Activated CD8-positive, alpha-beta T cell treated with anti-CD3 and anti-CD28 coated beads for 36 hours (primary cell): ENCODE measurements around the gene SLC27A2. TPM values are rescaled to one million over a fixed set of nuclear protein-coding genes. Genes with fewer than 3 reads are reported as not detected.

Source experiments
- ATAC-seq: fragments of 200-7000 bp; cut with Tn5 transposase; one replicate; pipeline ENCODE4 v1.10.0; 2021; ENCODE audit warnings: mild to moderate bottlenecking, moderate library complexity
- CTCF ChIA-PET: fragments of 350-600 bp; sonication (Branson Sonifier 250); formaldehyde crosslinking; loops from one replicate; lab custom pipeline; 2021; ENCODE audit warnings: antibody characterized with exemption; lab: Charles Lee
- POLR2A ChIA-PET: fragments of 350-600 bp; sonication (Branson Sonifier 250); formaldehyde crosslinking; loops from one replicate; lab custom pipeline; 2021; ENCODE audit warnings: antibody characterized with exemption; lab: Charles Lee
- DNase-seq: peaks from one replicate; pipeline ENCODE4 v3.0.0-alpha.2; 2020
- H3K27ac Mint-ChIP-seq: one replicate; pipeline ENCODE4 v1.8.0; 2021; ENCODE audit warnings: mild to moderate bottlenecking, mixed read lengths
- H3K27me3 Mint-ChIP-seq: one replicate; pipeline ENCODE4 v1.8.0; 2021; ENCODE audit warnings: mixed read lengths
- H3K36me3 Mint-ChIP-seq: one replicate; pipeline ENCODE4 v1.8.0; 2021; ENCODE audit warnings: low read depth, mixed read lengths
- H3K4me1 Mint-ChIP-seq: one replicate; pipeline ENCODE4 v1.8.0; 2021; ENCODE audit warnings: low read depth, mixed read lengths
- H3K4me3 Mint-ChIP-seq: one replicate; pipeline ENCODE4 v1.8.0; 2021; ENCODE audit warnings: mild to moderate bottlenecking, moderate library complexity, mixed read lengths
- H3K9me3 Mint-ChIP-seq: one replicate; pipeline ENCODE4 v1.8.0; 2021; ENCODE audit warnings: mixed read lengths
- CTCF ChIP-seq: fragments of 200-600 bp; IDR thresholded peaks from one replicate; pipeline ENCODE4 v1.8.0; 2022; ENCODE audit warnings: antibody characterized with exemption, mild to moderate bottlenecking
- intact Hi-C: fragments of 100-400 bp; cut with micrococcal nuclease; formaldehyde crosslinking; loops from one replicate; pipeline ENCODE4 v1.10.0; 2022
- total RNA-seq, 2 experiments: library from RNA; stranded (reverse); gene quantifications; one replicate each; pipeline ENCODE4 v1.2.3, GENCODE V29; 2021

SLC27A2 gene
- total RNA-seq, 2 experiments from 2014 or later = 9.8 to 9.9 TPM

- H3K4me3 Mint-ChIP-seq = no peak overlapping the region
- peaks cover 4% of the 10 kb centered on the region for H3K36me3 Mint-ChIP-seq
- CTCF ChIA-PET = interaction anchor here (0.8 kb wide), 1 partner anchor 83 kb away, joined by 5 read pairs; no protein-coding TSS in a partner anchor
- H3K4me1 Mint-ChIP-seq = no peaks in the 10 kb centered on the region
- TF ChIP-seq CTCF = no peak
- no peaks in the 10 kb centered on the region for H3K9me3 Mint-ChIP-seq
- no peak overlapping the region for H3K27ac Mint-ChIP-seq
- no peak for DNase-seq
- no peaks in the 10 kb centered on the region for H3K27me3 Mint-ChIP-seq
- POLR2A ChIA-PET = no interaction called here
- intact Hi-C loops = no loop called here
- ATAC-seq = no peak
These were observed 50.8 kb downstream of the SLC27A2 start for GRCh38 chr15:50232791-50233190.

- H3K27me3 Mint-ChIP-seq = no peaks in the 10 kb centered on the region
- H3K4me1 Mint-ChIP-seq = no peaks in the 10 kb centered on the region
- H3K9me3 Mint-ChIP-seq = no peaks in the 10 kb centered on the region
- no peak overlapping the region for H3K4me3 Mint-ChIP-seq
- ChIA-PET POLR2A (no interaction called here), CTCF (interaction anchor here (0.8 kb wide), 1 partner anchor 83 kb away, joined by 5 read pairs; no protein-coding TSS in a partner anchor)
- intact Hi-C loops = no loop called here
- peaks cover 4% of the 10 kb centered on the region for H3K36me3 Mint-ChIP-seq
- no peak overlapping the region for H3K27ac Mint-ChIP-seq
- no peak for TF ChIP-seq CTCF
- no peak for DNase-seq
- no peak for ATAC-seq
These were observed 51.3 kb downstream of the SLC27A2 start for GRCh38 chr15:50233192-50233736.

- TF ChIP-seq CTCF = no peak
- DNase-seq = no peak
- intact Hi-C loops = no loop called here
- Mint-ChIP-seq H3K27ac (no peak overlapping the region), H3K36me3 (peaks cover 4% of the 10 kb centered on the region), H3K4me3 (no peak overlapping the region), H3K4me1 (no peaks in the 10 kb centered on the region), H3K27me3 (no peaks in the 10 kb centered on the region), H3K9me3 (no peaks in the 10 kb centered on the region)
- POLR2A ChIA-PET = interaction anchor here (1.0 kb wide), 1 partner anchor 14 kb away, joined by 5 read pairs; no protein-coding TSS in a partner anchor
- no peak for ATAC-seq
- CTCF ChIA-PET = interaction anchor here (1.1 kb wide), 1 partner anchor 12 kb away, joined by 3 read pairs; no protein-coding TSS in a partner anchor
These were observed 52.8 kb downstream of the SLC27A2 start for GRCh38 chr15:50234764-50235163.

GRCh38 chr15:50235794-50236193 lies 53.8 kb downstream of the SLC27A2 start:
- H3K27ac Mint-ChIP-seq = no peak overlapping the region
- POLR2A ChIA-PET = no interaction called here

More at GRCh38 chr15:50235794-50236193, 53.8 kb downstream of the SLC27A2 start:
- Mint-ChIP-seq H3K27me3 (no peaks in the 10 kb centered on the region), H3K9me3 (no peaks in the 10 kb centered on the region), H3K4me3 (no peak overlapping the region), H3K4me1 (no peaks in the 10 kb centered on the region), H3K36me3 (peaks cover 3% of the 10 kb centered on the region)
- ATAC-seq = no peak
- DNase-seq = no peak
- no peak for TF ChIP-seq CTCF
- CTCF ChIA-PET = no interaction called here
- intact Hi-C loops = no loop called here
